BLaER1 treated with 17β-estradiol and CSF1 and Interleukin-3, amounts not matched to agents 10 nM and 100 nM (cell line): ENCODE results near the gene IRF2.

Source experiments
- H3K27ac ChIP-seq, 11 experiments: shearing (Covaris generic); formaldehyde crosslinking; 2 replicates each; pipeline ENCODE4 v1.8.1; 2022
- H3K27me3 ChIP-seq, 11 experiments: shearing (Covaris generic); formaldehyde crosslinking; 2 replicates each; pipeline ENCODE4 v1.8.1; 2022
- H3K36me3 ChIP-seq, 11 experiments: shearing (Covaris generic); formaldehyde crosslinking; 2 replicates each; pipeline ENCODE4 v1.8.1; 2022
- H3K4me1 ChIP-seq, 10 experiments: shearing (Covaris generic); formaldehyde crosslinking; 2 replicates each; pipeline ENCODE4 v1.8.1; 2022
- H3K4me2 ChIP-seq, 11 experiments: shearing (Covaris generic); formaldehyde crosslinking; 2 replicates each; pipeline ENCODE4 v1.8.1; 2022
- H3K4me3 ChIP-seq, 10 experiments: shearing (Covaris generic); formaldehyde crosslinking; 2 replicates each; pipeline ENCODE4 v1.8.1; 2022
- H3K9ac ChIP-seq, 11 experiments: shearing (Covaris generic); formaldehyde crosslinking; 2 replicates each; pipeline ENCODE4 v1.8.1; 2022
- H3K9me3 ChIP-seq, 11 experiments: shearing (Covaris generic); formaldehyde crosslinking; replicated peaks in 1 of 11; 2 replicates each; pipeline ENCODE4 v1.8.1; 2022
- H4K20me1 ChIP-seq, 11 experiments: shearing (Covaris generic); formaldehyde crosslinking; 2 replicates each; pipeline ENCODE4 v1.8.1; 2022
- Cebpa-rat ChIP-seq, 11 experiments: shearing (Covaris generic); IDR thresholded peaks; 2 replicates each; pipeline ENCODE4 v1.8.1; 2022

IRF2 gene

DNA sequence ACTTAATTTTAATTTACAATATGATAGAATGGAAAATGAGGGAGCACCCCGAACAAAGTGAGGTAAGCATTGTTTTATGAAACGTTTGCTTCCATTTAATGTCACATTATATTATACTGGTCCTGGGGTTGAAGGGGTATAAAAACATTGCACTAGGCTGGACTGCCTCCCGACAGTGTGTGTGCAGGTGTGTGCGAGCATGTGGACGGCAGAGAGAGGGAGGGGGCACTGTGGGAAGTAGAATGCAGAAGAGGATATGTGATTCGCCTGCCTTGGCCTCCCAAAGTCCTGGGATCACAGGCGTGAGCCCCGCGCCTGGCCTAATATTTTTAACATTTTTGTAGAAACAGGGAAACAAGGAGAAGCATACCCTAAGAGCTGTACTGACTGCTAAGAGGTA, 36.0 kb downstream of the IRF2 start:
- no peak overlapping the region for H3K4me3 ChIP-seq
- H3K36me3 ChIP-seq: peaks cover 0 to 27% (median 19%) of the 10 kb centered on the region in 11 experiments; a peak in 17 of 22 replicates
- no peaks in the 10 kb centered on the region for H3K9me3 ChIP-seq
- H4K20me1 ChIP-seq: peaks cover 8 to 97% (median 74%) of the 10 kb centered on the region in 11 experiments; a peak in 20 of 22 replicates
- no peak for TF ChIP-seq Cebpa-rat (IDR thresholded peaks at IDR 0.05)
- no peak overlapping the region for H3K27ac ChIP-seq
- H3K4me2 ChIP-seq: peak overlapping the region in 10 of 11 experiments; percentile 1 to 76 (median 34); a peak in 16 of 22 replicates
- H3K4me1 ChIP-seq: peaks cover 23 to 49% (median 41%) of the 10 kb centered on the region in 10 experiments; a peak in 19 of 20 replicates
- no peak overlapping the region for H3K9ac ChIP-seq
- H3K27me3 ChIP-seq: no peaks in the 10 kb centered on the region

DNA sequence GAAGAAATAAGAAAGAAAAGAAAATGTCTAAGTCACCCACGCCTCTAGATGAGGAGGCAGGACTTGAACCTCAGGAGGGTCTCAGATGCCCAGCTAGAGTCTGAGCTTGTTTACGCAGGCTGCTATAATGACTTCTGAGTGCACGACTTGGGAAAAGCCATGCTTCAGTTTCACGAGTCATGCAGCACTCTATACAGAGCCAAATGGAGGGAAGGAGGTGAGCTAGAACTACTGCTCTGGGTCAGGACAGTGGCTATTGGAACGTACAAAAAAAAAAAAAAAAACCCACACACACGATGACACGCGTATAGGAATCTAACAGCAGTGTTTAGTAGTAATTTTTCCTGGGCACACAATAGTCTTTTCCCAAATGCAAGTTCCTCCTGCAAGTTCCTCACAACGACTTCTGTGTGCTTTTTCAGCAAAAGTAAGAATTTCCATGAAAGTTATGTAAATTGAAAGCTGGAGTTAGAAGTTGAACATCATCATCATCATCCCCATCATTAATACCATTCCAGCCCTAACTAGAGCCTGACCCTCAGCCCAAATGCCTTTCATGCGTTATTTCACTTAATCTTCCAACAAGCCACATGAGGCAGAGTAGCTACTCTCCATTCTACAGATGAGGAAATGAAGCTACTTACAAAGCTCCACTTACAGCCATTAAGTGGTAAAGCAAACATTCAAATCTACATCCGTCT, 36.6 kb downstream of the IRF2 start:
- Histone ChIP-seq H3K4me3 (no peak overlapping the region), H3K27ac (0 out of 22 replicates have a peak overlapping the region, but pooled peaks of 1 of the 11 experiments have one; percentile 12), H3K4me2 (peak overlapping the region in 7 of 11 experiments; percentile 22 to 76 (median 40); a peak in 9 of 22 replicates), H3K9me3 (no peaks in the 10 kb centered on the region), H4K20me1 (peaks cover 8 to 98% (median 79%) of the 10 kb centered on the region in 11 experiments; a peak in 20 of 22 replicates), H3K27me3 (no peaks in the 10 kb centered on the region), H3K9ac (peak overlapping the region in 2 of 11 experiments; percentile 14 to 17; a peak in 2 of 22 replicates), H3K36me3 (peaks cover 7 to 31% (median 23%) of the 10 kb centered on the region in 11 experiments; a peak in 18 of 22 replicates), H3K4me1 (peaks cover 23 to 54% (median 44%) of the 10 kb centered on the region in 10 experiments; a peak in 19 of 20 replicates)
- no peak for TF ChIP-seq Cebpa-rat (IDR thresholded peaks at IDR 0.05)

DNA sequence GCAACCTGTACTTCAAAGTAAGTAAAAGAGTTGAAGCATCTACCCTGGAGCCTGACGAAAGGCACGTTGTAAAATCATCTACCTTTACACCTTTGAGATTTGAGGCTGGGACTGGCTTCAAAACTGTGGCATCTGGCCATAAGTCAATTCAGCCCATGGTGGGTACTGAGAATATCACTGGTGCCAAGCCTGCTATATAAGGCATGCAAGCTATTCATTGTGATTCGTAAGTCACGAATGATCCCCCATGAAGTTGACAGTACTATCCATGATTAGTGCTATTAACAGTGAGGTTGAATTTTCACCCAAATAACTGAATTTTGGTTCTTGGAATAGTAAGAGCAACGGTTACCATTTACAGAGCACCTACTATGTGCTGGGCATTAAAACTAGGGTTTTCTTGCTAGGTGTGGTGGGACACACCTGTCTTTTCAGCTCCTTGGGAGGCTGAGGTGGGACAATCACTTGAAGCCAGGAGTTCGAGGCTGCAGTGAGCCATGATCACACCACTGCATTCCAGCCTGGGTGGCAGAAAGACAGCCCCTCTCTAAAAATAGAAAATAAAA, 39.8 kb downstream of the IRF2 start:
- Histone ChIP-seq H3K4me2 (no peak overlapping the region), H3K27me3 (no peaks in the 10 kb centered on the region), H3K9ac (no peak overlapping the region), H3K9me3 (no peaks in the 10 kb centered on the region), H3K4me3 (no peak overlapping the region), H4K20me1 (peaks cover 8 to 100% (median 70%) of the 10 kb centered on the region in 11 experiments; a peak in 20 of 22 replicates), H3K27ac (no peak overlapping the region), H3K36me3 (peaks cover 19 to 47% (median 37%) of the 10 kb centered on the region in 11 experiments; a peak in 19 of 22 replicates), H3K4me1 (peaks cover 10 to 46% (median 25%) of the 10 kb centered on the region in 10 experiments; a peak in 19 of 20 replicates)
- no peak for TF ChIP-seq Cebpa-rat (IDR thresholded peaks at IDR 0.05)

DNA sequence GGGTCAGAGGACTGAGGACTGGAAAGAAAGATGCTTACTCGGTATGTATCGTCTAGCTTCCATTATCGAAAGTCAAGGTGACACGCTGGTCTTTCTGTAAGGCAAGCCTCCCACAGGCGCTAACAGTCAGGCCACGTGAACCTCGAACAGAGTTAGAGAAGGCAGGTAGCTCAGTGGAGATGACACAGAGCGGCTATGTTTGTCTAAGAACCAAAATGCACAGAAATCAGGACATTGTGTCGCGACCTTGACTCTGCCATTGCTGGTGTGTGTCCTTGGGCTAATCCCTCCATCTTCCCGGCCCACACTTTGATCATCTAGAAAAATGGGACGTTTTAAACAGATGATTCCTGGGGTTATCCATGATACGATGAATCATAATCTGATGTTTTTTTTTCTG, 40.3 kb downstream of the IRF2 start:
- peaks cover 8 to 100% (median 73%) of the 10 kb centered on the region in 11 experiments; a peak in 20 of 22 replicates for H4K20me1 ChIP-seq
- no peak for TF ChIP-seq Cebpa-rat (IDR thresholded peaks at IDR 0.05)
- H3K9me3 ChIP-seq: no peaks in the 10 kb centered on the region
- H3K4me1 ChIP-seq: peaks cover 9 to 41% (median 23%) of the 10 kb centered on the region in 10 experiments; a peak in 19 of 20 replicates
- H3K4me3 ChIP-seq: no peak overlapping the region
- peak overlapping the region in 1 of 11 experiments; percentile 11; a peak in 1 of 22 replicates for H3K27ac ChIP-seq
- H3K4me2 ChIP-seq: no peak overlapping the region
- peaks cover 19 to 53% (median 37%) of the 10 kb centered on the region in 11 experiments; a peak in 20 of 22 replicates for H3K36me3 ChIP-seq
- no peaks in the 10 kb centered on the region for H3K27me3 ChIP-seq
- H3K9ac ChIP-seq: no peak overlapping the region

DNA sequence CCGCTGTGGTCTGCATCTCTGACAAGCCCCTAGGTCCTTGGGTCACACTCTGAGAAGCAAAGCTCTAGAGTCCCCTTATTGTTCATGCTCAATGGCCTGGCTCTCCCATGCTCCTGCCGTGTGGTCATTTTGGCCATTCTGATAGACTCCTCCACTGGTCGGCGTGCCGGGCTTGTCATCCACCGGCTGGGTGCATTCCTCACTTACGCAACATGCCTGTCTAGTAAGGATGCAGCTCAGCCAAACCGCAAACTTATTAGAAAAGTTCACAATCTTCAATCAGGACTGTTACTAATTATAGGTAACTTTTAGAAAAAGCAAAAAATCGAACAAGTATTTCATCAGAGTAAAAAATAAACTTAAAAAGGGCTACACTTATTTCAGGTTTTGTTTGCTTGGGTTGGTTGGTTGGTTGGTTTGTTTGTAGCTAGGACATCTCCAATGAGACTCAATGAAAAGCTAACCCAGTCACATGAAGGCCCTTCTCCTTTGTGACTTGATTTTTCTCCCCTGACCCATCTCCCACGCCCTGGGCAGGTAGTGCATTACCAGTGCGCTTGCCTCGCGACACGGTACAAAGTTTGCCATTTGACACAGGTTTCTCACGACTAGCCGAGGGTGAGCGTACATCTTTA, 41.0 kb downstream of the IRF2 start:
- Histone ChIP-seq H4K20me1 (peaks cover 8 to 100% (median 68%) of the 10 kb centered on the region in 11 experiments; a peak in 20 of 22 replicates), H3K9ac (no peak overlapping the region), H3K4me1 (peaks cover 3 to 36% (median 17%) of the 10 kb centered on the region in 10 experiments; a peak in 19 of 20 replicates), H3K27ac (peak overlapping the region in 2 of 11 experiments; percentile 5 to 11; a peak in 1 of 22 replicates), H3K36me3 (peaks cover 25 to 59% (median 43%) of the 10 kb centered on the region in 11 experiments; a peak in 21 of 22 replicates), H3K4me3 (no peak overlapping the region), H3K27me3 (no peaks in the 10 kb centered on the region), H3K4me2 (peak overlapping the region in 1 of 11 experiments; percentile 28; a peak in 1 of 22 replicates), H3K9me3 (no peaks in the 10 kb centered on the region)
- TF ChIP-seq Cebpa-rat (IDR thresholded peaks at IDR 0.05): no peak

DNA sequence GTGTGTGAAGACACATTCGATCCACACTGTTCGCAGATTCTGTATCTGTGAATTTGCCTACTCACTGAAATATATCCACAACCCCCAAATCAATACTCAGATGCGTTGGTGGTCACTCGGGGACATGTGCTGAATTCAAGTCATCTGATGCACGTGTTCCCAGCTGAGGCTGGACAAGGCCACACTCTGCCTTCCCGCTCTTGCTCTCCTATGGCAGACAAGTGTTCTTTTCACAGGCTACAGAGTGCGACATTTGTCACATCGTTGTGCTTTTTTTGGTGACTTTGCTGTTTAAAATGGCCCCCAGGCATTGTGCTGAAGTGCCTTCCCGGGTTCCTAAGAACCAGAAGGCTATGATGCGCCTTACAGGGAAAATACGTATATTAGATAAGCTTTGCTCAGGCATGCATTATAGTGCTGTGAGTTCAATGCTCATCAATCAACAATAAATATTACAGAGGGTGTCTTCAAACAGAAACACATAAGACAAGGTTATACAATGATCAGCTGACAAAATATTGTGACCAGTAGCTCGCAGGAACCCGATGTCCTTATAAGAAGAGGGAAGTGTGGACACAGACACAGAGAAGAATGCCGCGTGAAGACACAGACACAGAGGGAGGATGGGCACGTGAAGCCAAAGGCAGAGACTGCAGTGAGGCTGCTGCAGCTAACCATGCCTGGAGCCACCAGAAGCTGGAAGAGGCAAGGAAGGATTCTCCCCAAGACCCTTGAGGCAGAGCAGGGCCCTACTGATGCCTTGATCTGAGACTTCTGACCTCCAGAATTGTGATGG, 42.0 kb downstream of the IRF2 start:
- peaks cover 0 to 35% (median 7%) of the 10 kb centered on the region in 10 experiments; a peak in 17 of 20 replicates for H3K4me1 ChIP-seq
- H3K4me3 ChIP-seq: no peak overlapping the region
- H4K20me1 ChIP-seq: peaks cover 8 to 92% (median 60%) of the 10 kb centered on the region in 11 experiments; a peak in 20 of 22 replicates
- H3K27me3 ChIP-seq: no peaks in the 10 kb centered on the region
- no peak for TF ChIP-seq Cebpa-rat (IDR thresholded peaks at IDR 0.05)
- peak overlapping the region in 2 of 11 experiments; percentile 5 to 13; a peak in 1 of 22 replicates for H3K27ac ChIP-seq
- H3K9me3 ChIP-seq: no peaks in the 10 kb centered on the region
- peak overlapping the region in 2 of 11 experiments; percentile 5 to 28; a peak in 2 of 22 replicates for H3K4me2 ChIP-seq
- peaks cover 36 to 70% (median 53%) of the 10 kb centered on the region in 11 experiments for H3K36me3 ChIP-seq
- H3K9ac ChIP-seq: no peak overlapping the region

DNA sequence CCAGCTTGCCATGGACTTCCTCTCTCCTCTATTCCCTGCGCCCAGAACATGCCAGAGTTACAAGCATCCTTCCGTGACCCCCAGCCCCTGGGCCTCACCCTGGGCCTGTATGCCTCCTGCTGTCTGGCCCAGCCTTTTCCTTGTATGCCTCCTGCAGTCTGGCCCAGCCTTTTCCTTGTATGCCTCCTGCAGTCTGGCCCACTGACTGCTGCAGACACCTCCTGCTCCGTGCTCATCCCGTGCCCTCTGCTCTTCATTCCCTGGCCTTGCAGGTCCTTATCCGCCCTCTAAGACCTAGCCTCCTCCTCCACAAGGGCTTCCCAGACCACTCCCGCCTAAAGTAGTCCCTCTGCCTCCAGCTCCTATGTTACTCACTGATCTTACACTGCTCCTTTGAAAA, 44.2 kb downstream of the IRF2 start:
- H3K9ac ChIP-seq: no peak overlapping the region
- no peak overlapping the region for H3K4me3 ChIP-seq
- H3K4me1 ChIP-seq: peaks cover 0 to 25% (median 4%) of the 10 kb centered on the region in 10 experiments; a peak in 8 of 20 replicates
- H3K36me3 ChIP-seq: peaks cover 56 to 87% (median 75%) of the 10 kb centered on the region in 11 experiments
- TF ChIP-seq Cebpa-rat (IDR thresholded peaks at IDR 0.05): no peak
- peaks cover 8 to 80% (median 50%) of the 10 kb centered on the region in 11 experiments; a peak in 20 of 22 replicates for H4K20me1 ChIP-seq
- no peak overlapping the region for H3K4me2 ChIP-seq
- H3K27me3 ChIP-seq: no peaks in the 10 kb centered on the region
- H3K9me3 ChIP-seq: peaks cover 0 to 6% (median 0%) of the 10 kb centered on the region in 11 experiments; a peak in 3 of 22 replicates
- no peak overlapping the region for H3K27ac ChIP-seq

DNA sequence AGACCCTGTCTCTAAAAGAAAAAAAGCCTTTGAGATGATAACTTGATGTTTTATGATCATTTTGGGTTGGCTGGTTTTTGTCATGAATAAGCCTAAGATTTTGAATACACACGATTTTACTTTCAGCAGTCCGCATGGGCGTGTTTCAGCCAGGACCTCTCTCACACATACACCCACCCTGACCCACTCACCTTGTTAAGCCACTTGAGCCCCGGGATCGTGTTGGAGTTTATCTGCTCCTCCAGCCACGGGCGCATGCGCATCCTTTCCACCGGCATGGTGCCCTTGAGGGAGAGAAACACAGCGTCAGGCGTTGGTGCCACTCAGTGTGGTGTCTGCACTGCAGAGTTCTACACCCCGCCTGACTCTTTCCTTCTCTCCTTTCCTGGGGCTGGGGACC, 45.6 kb downstream of the IRF2 start:
- H3K27me3 ChIP-seq: no peaks in the 10 kb centered on the region
- no peak for TF ChIP-seq Cebpa-rat (IDR thresholded peaks at IDR 0.05)
- peaks cover 63 to 95% (median 77%) of the 10 kb centered on the region in 11 experiments for H3K36me3 ChIP-seq
- H3K4me3 ChIP-seq: no peak overlapping the region
- H3K4me1 ChIP-seq: peaks cover 0 to 25% (median 4%) of the 10 kb centered on the region in 10 experiments; a peak in 8 of 20 replicates
- H4K20me1 ChIP-seq: peaks cover 8 to 77% (median 47%) of the 10 kb centered on the region in 11 experiments; a peak in 20 of 22 replicates
- H3K27ac ChIP-seq: no peak overlapping the region
- H3K9ac ChIP-seq: no peak overlapping the region
- no peak overlapping the region for H3K4me2 ChIP-seq
- H3K9me3 ChIP-seq: peaks cover 0 to 19% (median 9%) of the 10 kb centered on the region in 11 experiments; a peak in 14 of 22 replicates
